Hematopoietic multipotent progenitor cell treated with erythropoietin and hydrocortisone succinate and interleukin-3 and kit ligand, for 15 days (in vitro differentiated cells): ENCODE results near the gene ZMYND11.
"Not testable (repeated sequence)": the region's sequence is repeated elsewhere in the genome, so short reads cannot be mapped to it uniquely, and the experiment has no call there.

Experiments used
- DNase-seq: peaks from one replicate; pipeline ENCODE4 v3.0.0-alpha.2; 2015; ENCODE audit warnings: low spot score

Gene ZMYND11

DNA sequence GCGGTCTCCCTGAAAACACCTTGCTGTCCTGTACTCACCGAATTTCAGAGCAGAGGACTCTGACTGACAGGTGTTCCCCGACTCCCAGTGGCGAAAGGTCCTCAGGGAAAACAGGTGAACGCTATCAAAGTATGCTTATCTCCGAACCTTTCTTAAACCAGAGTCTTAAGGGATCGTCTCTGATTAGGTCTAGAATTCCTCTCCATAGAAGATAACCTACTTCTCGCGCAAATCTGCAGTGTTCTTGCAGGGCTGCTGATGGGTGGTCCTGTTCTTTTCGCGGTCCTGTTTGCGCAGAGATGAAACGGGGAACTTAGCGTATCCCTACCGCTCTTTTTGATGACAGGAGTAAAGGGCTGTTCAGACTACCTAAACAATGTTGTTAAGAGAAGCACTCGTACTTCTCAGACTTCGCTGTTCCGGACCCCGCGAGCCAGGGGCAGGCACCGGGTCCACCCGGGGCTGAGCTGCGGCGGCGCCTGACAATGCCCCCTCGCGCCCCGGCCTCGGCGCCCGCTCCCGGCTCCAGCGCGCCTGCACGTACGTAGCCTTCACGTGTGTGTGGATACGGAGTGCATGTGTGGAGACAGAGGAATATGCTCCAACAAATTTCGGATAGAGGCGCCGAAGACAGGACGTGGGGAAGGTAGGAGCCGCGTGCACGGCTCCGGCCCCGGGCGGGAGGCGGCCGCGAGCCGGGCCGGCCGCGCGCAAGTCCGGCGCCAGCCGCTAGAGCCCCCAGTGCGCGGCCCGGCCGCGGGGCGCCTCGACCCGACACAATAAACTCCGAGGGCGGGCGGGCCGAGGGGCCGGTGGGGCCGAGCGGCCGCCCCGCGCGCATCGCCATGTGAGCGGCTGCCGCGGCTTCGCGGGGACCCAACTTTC, 766 bp upstream of the ZMYND11 start:
- no peak for DNase-seq

DNA sequence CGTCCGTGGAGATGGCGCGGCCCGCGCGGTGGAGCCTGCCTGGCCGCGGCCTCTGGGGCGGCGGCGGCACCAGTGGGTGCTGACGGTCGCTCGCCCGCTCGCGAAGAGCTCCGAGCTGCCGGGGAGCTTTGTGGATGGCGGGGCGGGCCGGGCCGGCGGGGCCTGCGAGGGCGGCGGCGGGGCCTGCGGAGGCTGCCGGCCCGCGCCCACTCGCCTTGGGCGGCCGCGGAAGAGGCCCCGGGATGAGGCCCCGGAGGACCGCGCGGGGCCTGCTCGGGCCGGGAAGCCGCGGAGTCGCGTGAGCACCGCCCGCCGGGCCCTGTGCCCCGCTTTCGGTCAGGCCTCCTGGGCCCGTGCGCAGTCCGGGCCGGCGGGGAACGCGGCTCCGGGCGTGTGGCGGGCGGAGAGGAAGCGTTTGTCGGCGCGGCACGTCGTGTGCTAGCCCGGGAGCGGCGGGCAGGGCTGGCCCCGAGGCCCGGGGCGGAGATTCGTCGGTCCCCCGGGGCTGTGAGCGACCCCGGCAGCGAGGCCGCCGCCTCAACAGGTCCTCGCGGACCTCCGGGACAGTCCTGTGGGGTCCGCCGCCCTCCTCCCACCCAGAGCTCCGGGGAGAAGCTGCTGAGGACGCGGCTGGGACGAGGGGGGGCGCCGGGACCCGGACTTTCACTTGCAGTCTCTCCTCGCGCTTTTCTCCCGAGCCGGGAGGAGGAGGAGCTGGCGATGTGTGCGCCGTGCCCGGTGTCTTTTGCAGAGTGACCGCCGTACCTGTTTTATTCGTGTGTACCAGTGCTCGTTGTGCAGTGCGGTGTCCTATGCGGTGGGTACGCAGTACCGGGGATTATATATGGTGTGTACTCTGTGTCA, 578 bp downstream of the ZMYND11 start:
- DNase-seq: peak; percentile 46

DNA sequence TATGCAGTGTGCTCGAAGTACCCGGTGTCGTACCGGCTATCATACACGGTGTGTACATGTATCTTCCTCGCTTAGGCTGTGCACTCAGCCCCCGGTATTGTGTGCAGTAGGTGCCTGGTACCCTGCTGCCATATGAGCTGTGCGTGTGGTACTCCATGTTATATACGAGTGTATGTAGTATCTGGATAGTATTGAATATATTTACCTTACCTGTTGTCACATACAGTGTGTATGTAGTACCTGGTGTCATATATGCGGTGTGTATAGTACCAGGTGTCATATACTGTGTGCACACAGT, 1.2 kb downstream of the ZMYND11 start:
- DNase-seq: no peak

DNA sequence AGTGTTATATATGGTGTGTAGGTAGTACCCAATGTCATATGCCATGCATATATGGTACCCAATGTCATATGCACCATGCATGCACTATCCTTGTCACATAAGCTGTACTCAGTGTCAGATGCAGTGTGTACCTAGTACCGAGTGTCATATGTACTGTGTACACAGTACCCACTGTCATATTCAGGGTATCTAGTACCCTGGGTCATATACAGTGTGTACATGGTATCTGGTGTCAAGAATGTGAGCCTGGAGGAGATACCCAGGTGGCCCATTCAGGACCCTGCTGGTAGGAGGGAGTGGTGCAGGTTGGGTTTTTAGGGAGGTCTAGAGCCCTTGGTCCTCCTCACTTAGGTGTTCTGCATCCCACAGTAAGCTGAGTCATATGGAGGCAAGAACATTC, 1.8 kb downstream of the ZMYND11 start:
- peak; percentile 40 for DNase-seq

DNA sequence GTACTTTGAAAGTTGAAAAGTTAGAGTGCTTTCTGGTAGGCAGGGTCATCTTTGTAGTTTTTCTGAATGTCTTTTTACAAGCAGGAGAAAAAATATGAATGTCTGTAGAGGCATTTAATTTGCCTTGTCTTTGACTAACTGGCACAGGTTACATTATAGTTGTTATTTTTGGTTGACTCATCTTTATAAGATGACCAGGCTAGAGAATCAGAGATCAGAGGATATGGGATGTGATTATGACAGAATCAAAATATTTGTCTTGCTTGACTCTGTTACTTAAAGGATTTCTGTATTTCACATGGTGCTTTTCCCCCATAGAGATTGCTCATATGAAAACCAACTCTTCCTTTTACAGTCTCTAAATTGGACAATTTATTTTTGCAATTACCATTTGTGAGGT, 2.4 kb downstream of the ZMYND11 start:
- no peak for DNase-seq

DNA sequence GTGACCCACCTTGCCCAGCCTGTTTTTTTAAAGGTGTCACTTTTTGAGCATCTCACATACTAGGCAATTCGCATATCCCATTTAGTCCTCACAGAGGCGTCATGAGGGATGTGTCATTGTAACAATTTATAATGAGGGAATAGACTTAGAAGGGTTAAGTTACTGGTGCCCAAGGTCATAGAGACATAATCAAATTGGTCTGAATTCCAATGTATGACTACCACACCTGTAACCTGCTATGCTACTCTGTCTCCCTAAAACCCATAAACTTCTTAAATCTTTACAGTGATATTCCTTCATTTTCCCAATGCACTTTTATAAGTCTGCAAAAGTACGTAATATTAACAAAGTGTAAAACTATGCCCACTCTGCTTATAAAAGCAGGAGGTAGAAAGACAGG, 7.1 kb downstream of the ZMYND11 start:
- DNase-seq: no peak

DNA sequence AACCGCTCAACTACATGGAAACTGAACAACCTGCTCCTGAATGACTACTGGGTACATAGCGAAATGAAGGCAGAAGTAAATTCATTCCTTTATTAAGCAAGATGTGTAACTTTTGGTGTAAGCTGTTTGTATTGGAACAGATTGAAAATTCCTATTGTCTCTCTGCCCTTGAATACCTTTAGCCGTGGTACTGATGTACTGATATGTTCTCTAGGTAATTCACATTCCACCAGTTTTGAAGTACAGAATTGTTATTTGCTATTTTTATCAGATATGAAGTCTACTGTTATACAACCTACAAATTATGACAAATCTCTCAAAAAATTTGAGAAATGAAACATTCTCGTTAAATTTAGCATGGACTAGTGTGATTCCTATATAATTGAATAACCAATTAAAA, 17.7 kb downstream of the ZMYND11 start:
- DNase-seq: no peak

DNA sequence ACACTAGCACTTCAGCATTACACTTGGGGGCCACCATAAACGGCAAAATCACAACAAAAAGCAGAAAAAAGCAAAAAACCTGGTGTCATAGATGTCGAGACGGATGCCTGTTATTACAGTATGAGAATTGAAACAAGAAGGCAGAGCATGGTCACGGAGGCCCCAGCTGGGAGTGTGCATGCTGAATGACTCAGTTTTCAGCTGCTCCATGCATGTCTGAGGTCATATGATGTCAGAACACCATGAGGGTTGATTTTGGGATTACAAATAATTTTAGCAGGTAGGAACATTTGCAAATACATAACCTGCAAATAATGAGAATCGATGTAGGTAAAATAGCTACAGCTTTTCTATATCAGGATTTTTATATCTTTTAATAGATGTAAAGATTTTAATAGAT, 19.1 kb downstream of the ZMYND11 start:
- no peak for DNase-seq

DNA sequence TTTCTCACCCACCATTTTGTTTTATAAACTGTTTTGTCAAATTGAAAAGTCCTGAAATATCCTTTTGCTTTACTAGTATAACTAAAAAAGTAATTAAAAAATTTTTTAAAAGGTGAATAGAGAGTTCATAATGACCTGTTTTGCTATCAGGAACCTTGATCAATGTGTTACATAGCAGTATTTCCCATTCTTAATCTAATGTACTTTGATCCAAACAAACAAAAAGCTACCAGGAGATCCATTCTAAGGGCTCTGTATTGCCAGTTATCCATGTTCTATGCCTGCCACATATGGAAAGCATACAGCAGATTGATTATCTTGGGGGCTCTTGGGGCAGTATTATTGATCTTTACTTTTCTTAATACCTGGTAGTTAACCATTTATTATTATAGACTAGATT, 32.1 kb downstream of the ZMYND11 start:
- no peak for DNase-seq

DNA sequence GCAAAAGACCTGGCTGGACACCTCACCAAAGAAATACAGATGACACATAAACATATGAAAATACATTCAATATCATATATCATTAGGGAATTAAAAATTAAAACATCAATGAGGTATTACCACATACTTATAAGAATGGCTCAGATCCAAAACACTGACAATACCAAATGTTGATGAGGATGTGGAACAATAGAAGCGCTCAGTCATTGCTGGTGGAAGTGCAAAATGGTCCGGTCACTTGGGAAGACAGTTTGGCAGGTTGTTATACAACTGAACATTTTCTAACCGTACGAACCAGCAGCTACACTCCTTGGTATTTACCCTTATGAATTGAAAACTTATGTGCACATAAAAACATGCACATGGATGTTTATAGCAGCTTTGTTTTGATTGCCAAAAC, 38.5 kb downstream of the ZMYND11 start:
- no peak for DNase-seq

DNA sequence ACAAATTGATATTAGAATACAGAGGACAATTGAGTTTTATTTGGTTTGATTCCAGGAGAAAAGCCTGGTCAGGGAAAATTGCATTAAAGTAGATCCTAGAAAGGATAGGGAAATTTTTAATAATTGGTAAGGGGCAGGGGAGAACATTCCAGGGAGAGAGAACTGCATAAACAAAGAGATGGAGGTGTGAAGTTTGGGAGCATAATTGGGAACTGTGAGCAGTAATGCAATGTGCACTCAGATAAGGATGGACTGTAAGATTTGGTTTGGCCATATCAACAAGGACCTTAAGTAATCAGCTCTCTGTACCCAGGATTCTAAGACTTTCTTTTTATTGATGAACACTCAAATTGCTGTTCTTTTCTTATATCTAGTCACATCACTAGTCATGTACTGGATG, 41.4 kb downstream of the ZMYND11 start:
- no peak for DNase-seq

DNA sequence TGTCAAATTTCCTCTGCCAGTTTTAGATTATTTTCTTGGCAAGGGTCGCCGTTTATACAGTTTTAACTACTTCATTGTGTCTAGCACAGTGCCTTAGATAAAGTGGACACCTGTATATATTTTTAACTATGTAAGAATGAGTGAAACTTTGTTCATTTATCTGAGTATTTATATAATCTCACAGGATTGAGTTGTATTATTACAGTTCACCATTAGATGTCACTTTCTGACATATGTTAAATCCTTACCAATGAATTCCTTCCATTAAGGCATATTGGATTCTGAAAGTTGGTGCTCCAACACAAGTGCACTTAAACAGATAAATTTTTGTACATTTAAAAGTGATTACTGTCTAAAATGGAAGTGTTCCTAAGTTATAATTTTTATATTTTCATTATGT, 43.0 kb downstream of the ZMYND11 start:
- DNase-seq: peak; percentile 8

DNA sequence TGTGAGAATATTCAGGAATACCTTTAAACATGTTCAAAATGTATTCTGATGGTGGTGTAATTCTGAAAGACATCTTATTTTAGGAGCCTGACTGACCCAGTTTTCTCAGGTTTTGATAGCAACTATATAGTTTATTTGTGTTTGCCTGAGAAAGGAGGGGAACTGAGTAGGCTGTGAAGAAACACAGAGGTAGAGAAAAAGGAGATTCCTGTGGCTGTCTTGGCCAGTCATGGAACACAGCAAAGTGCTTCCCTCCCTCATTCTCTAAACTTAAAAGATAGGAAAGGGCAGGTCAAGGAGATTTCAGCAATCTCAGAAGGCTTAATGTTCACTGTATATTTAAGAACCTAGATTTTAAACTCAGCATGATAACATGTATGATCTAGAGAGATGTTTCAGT, 43.5 kb downstream of the ZMYND11 start:
- no peak for DNase-seq

DNA sequence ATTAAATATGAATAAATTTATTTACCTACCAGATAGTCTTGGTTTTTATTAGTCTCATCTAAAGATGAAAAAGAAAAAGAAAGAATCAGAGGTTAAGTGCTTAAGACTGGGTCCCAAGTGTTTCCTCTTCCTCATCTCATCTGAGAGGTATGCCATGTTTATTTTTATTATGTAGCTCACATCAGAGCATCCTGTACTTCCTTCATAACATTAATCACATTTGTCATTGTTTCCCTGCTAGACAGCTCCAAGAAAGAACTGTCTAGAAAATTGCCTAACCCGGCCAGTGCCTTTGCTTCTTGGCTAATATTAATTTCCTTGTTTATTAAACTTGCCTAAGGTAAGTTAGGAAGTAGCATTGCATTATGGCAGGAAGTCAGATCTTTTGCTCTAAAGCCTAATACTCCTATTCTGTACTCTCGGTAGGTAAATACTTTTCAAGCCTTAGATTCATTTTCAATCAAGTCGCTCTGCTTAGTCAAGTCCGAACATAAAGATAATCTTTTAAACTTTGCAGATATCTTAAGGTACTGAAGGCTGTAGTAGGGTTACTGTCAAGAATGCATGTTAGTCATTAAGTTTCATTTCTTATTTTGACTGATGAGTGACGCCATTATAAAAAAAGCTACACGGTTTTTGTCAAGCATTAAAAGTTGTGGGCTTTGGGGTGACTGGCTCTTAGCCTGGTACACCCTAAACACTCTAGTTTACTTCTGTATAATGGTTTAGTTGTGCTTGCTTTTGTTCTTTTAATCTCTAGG, 47.4 kb downstream of the ZMYND11 start:
- no peak for DNase-seq

DNA sequence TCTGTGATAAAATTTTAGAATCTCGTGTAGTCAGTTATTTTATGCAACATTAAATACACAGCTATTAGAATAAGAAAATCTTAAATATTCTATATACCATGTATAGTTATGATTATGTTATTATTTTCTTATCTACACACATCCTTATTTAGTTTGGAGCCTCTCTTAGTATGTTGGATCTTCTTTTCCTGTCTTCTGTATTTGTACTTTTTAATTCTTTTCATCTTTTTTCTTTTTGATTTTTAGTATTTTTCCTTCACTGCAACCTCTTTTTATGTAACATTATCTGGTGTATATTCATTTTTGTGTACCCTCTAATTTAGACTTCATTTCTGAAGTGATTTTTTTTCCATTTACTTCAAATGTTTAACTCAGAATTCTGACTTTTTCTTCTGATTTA, 48.9 kb downstream of the ZMYND11 start:
- no peak for DNase-seq

DNA sequence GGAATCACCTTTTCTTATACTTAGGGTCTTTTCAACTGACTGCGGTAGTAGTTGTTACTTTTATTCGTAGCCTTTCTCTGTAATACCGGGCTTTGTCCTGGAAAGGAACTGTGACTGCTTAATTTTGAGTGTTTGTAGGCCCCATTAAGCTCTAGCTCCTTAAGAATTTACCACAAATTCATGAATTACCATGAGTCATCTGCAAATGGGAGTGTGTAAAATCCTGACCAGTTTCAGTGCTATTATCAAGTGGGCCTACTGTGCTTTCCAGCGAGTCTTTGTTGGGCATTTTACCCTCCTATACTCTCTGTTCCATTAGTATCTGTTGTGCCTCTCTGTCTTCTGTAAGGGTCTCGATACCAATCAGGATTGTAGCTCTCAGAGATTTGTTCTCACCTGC, 49.7 kb downstream of the ZMYND11 start:
- no peak for DNase-seq

DNA sequence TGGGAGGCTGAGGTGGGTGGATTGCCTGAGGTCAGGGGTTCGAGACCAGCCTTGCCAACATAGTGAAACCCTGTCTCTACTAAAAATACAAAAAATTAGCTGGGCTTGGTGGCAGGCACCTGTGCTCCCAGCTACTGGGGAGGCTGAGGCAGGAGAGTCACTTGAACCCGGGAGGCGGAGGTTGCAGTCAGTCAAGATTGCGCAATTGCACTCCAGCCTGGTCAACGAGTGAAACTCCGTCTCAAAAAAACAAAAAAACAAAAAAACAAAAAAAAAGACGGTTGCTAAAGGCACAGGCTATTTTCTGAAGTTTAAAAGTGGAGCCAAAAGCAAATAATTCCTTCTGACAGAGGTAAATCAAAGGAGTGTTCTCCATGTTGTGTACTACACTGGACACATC, 50.3 kb downstream of the ZMYND11 start:
- DNase-seq: not testable (repeated sequence)

DNA sequence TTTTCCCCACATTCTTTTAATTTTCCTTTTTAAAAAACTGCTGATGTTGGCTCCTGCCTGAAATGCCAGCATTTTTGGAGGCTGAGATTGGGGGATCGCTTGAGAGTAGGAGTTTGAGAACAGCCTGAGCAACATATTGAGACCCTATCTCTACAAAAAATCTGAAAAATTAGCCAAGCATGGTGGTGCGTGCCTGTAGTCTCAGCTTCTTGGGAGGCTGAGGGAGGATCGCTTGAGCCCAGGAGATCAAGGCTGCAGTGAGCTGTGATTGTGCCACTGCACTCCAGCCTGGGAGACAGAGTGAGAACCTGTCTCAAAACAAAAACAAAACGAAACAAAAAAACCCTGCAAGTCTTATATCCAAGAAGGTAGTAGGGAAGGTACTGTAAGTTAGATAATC, 51.7 kb downstream of the ZMYND11 start:
- no peak for DNase-seq

DNA sequence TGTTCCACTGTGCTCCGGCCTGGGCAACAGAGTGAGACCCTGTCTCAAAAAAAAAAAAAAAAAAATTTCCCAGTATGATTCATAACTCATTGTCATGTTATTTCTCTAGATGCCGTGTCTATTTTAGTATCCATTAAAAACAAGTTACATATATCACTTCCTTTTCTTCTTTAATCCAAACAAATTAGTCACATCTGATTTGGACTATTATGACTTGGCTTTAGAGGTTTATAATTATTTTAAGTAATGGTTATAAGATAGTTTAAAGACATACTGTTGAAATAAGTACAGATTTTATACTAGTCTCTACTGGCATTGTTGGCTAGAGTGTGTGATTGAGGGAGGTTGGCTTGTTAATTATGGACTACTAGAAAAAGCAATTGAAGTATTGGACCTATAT, 53.3 kb downstream of the ZMYND11 start:
- DNase-seq: no peak

DNA sequence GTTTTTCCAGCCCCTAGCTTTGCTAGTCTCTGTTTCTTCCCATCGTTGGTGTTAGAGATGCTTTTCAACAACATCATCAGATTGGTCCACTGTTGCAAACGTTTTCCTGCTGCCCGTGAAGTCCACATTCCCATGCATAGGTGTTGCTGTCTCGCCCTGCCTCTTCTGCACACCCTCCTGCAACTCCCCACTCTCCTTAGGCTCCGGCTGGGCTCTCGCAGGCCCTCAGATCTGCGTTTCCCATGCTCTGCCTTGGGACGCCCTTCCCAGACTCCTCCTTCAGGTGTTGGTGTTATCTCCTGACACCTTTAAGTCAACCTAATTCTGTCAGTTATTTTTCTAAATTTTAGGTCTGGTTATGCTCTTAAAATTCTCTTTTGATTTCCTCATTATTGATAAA, 55.0 kb downstream of the ZMYND11 start:
- DNase-seq: no peak

DNA sequence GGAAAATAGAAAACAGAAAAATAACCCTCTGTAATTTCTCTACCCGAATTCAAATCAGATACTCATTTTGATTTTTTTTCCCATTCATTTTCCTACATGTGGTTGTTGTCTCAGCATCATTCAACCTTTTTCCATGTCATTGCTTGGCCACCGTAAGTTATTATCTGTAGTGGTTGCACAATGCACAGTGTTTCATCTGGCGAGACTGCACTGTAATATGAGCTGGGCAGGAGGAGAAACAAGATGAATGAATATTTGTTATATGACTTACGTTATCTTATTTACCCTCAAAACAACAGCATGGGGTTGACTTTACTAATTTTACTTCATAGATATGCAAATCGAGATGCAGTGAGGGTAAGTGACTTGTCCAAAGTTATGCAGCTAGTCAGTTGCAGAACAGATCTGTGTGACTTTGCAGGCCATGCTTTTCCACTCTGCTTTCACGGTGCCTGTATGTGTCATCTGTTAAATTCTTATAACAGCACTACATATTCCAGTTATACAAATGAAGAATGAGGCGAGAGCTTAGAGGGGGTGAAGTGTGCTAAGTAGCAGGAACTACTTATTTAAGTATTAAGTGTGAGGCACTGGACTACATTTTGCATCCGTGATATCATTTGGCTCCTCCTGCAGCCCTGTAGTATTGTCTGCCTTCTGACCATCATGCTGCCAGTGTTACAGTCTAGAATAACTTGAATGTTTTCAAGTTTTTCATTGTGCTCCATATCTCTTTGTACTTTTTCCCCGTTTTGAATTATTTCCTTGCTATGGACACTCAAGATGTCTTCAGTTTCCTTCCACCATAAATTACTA, 56.7 kb downstream of the ZMYND11 start:
- no peak for DNase-seq

DNA sequence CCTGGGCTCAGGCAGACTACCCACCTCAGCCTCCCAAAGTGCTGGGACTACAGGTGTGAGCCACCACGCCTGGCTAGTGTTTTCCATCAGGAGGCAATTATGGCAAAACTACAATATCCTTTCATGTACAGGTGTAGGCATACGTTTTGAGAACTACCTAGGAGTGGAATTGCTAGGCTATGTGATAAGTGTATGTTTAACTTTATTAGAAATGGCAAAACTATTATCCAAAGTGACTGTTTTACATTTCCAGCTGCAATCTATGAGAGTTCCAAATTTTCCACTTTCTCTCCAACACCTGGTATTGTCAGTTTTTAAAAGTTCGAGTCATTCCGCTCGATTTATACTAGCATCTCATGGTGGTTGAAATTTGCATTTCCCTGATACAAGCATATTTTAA, 59.0 kb downstream of the ZMYND11 start:
- no peak for DNase-seq
